Heart left ventricle (tissue), 13 donors: Measurements from ENCODE around the gene LONRF3.

ENCODE experiments used
- CTCF ChIP-seq, 12 donors: fragments of 200-600 bp; sonication (generic) in 4 of 12; IDR thresholded peaks; one replicate each; pipeline versions ENCODE4 v1.5.0 to v1.8.0; 2018 to 2022; ENCODE audit warnings: antibody characterized with exemption in 12 of 12, mild to moderate bottlenecking in 5 of 12
- POLR2A ChIP-seq, 2 donors: fragments of 450-650 bp; IDR thresholded peaks; one replicate each; pipeline ENCODE4 v1.6.1; 2017; ENCODE audit warnings: antibody characterized with exemption in 2 of 2, mild to moderate bottlenecking in 2 of 2, moderate library complexity in 2 of 2
- donor health status: ischemic (EF 13 %, LVEDD 7.1; RV severe dilation, severe dysfunction).
- donor health status: DM: no; HTN: yes; CAD: no.
- donor health status: DM: no; HTN: no; CAD: no.
- donor health status: ischemic (EF 25% LVEDD 6.9; RV normal size, moderate dysfunction).
- donor health status: ischemic (EF 25% LVEDD 5.7; RV mildly dilated, moderate dysfunction).
- donor health status: ischemic (EF 35%, LVEDD 5.7; RV mildly dilated, moderate dysfunction).
- donor health status: nonischemic (EF 11% LVEDD 7.7; RV severe dilation, severe dysfunction).
- donor health status: DM: yes; HTN: yes; CAD: no.
- donor health status: PGD.
- donor health status: ischemic (EF 29% LVEDD 5.4; RV normal size, mild dysfunction).
- donor health status: nonischemic (EF 23%, LVEDD 6.1; RV moderate dilation, normal function).

- peak; percentile 39 to 70 (median 60) for TF ChIP-seq CTCF (IDR thresholded peaks at IDR 0.05)
- TF ChIP-seq POLR2A (IDR thresholded peaks at IDR 0.05): no peak
Measured at GRCh38 chrX:119067023-119067739, 92.8 kb downstream of the LONRF3 start.
